GM21528 (cell line): ENCODE data around the gene SH3PXD2B.
"Not testable (repeated sequence)": the region's sequence is repeated elsewhere in the genome, so short reads cannot be mapped to it uniquely, and the experiment has no call there.

ENCODE experiments used
- ATAC-seq: cut with Tn5 transposase; IDR thresholded peaks from one replicate; pipeline ENCODE4 v1.9.1; 2021; ENCODE audit warnings: mild to moderate bottlenecking, moderate library complexity; ENCODE audit not compliant: unreplicated experiment, low FRiP score

Gene SH3PXD2B

GRCh38 chr5:172486451-172486850 lies 32.1 kb upstream of the SH3PXD2B start:
- ATAC-seq = no peak

DNA sequence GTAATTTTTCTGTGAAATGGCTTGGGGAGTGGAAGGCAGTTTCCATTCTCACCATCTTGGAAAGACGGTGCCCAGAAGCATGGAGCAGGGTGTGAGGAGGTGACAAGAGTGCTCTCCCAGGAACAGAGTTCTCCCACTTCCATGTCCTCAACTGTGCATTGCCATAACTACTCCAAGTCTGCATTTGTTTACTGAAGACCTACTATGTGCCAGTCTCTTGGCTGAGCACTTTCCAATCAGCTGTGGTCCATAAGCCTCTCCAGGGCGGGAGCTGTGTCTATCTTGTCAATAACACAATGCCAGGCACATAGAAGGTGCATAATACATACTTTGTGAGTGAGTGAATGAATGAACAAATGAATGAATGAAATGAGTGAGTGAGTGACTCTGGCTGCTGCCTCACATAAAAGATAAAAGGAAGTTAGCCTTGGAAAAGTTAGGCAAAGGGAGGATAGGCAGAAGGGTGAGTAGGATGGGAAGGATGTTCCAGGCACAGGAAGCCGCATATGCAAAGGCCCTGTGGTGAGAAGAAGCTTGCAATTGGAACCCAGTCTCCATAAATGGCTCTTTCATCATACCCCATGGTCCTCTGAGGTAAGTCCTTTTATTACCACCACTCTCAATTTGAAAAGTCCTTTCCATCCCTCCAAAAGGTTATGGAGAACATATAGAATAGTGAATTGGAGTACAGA lies 31.3 kb upstream of the SH3PXD2B start:
- ATAC-seq = no peak

DNA sequence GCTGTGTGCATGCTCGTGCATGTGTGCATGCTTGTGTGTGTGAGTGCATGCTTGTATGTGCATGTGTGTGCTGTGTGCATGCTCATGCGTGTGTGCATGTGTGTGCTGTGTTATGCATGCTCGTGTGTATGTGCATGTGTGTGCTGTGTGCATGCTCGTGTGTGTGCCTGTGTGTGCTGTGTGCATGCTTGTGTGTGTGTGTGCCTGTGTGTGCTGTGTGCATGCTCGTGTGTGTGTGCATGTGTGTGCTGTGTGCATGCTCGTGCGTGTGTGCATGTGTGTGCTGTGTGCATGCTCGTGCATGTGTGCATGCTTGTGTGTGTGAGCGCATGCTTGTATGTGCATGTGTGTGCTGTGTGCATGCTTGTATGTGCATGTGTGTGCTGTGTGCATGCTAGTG lies 30.3 kb upstream of the SH3PXD2B start:
- no peak for ATAC-seq

- no peak for ATAC-seq
Measured at GRCh38 chr5:172482156-172483020, 28.1 kb upstream of the SH3PXD2B start.

DNA sequence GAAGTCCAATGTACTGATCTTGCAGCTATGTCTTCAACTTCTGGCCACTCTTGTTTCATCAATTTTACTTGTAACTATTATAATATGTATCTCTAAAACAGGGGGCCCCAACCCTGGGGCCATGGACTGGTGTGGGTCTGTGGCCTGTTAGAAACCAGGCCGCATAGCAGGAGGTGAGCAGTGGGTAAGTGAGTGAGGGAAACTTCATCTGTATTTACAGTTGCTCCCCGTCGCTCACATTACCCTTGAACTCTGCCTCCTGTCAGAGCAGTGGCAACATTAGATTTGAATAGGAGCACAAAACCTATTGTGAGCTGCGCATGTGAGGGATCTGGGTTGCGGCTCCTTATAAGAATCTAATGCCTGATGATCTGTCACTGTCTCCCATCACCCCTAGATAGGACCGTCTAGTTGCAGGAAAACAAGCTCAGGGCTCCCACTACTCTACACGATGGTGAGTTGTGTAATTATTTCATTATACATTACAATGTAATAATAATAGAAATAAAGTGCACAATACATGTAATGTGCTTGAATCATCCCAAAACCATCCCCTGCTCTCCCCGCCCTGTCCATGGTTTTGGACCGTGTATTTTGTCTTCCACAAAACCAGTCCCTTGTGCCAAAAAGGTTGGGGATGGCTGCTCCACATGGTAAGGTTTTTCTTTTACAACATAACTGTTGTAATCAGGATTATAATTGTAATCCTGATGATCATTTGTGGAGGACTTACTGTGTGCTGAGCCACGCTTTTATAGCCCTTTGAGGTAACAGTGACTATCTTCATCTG lies 26.9 kb upstream of the SH3PXD2B start:
- ATAC-seq = no peak

DNA sequence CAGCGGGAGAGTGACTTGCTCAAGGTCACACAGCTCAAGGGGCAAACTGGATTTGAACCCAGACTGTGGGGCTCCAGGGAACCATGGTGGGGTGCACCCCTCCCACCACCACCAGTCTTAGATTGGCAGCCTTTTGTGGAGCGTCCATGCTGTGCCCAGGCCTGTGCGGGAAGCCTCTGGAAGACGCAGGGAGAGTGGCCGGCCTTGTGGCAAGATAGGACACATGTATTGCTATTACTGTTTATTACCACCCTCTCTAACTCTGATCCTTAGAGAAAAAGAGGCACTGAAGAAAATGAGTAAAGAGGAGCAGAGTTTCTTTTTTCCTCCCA lies 25.4 kb upstream of the SH3PXD2B start:
- ATAC-seq = no peak

DNA sequence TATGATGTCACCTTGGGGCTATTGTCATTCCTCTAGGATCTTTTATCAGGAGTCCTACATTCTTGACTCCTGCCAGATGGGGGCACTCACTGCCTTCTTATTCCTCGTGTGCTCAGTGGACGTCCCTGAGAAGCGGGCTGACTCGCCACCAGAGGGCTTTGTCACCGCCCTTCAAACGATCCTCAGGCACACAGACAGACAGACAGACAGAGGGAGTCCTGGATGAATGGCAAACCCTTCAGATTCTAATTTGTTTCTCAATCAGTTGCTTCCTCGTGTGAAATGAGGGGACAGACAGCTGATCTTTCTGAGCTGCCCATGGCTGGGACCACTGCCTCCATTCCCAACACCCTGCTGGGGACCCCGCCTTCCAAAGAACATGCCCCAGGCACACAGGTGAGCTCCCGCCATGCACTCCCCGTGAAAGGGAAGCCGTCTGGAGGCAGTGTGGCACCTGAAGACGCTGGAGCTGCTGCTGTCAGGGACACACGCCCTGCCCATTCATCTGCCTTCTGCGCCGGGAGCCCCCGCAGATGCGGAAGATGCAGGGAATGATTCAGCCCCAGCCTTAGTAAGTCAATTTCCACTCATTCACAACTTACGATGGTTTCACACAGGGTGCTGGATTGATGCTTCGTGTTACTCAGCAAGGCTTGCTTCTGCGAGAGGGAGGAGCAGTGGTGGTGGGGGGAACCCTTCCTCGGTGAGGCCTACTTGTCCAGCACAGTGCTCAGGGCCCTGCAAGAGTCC lies 24.9 kb upstream of the SH3PXD2B start:
- no peak for ATAC-seq

DNA sequence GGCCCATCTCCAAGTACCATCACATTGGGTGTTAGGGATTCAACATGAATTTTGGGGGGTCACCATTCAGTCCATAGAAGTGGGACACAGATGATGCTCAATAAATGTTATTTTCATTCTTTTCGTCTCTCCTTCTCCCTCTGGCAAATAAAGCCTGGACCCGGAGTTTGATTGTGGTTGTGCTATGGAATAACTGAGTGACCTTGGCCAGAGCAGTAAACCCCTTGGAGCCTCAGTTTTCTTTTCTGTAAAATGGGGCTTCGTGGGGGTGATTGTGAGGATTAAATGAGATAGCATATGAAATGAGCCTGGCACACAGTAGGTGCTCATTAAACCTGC lies 24.3 kb upstream of the SH3PXD2B start:
- ATAC-seq = not testable (repeated sequence)

GRCh38 chr5:172478256-172478655 lies 23.9 kb upstream of the SH3PXD2B start:
- no peak for ATAC-seq

GRCh38 chr5:172477466-172477865 lies 23.1 kb upstream of the SH3PXD2B start:
- no peak for ATAC-seq

DNA sequence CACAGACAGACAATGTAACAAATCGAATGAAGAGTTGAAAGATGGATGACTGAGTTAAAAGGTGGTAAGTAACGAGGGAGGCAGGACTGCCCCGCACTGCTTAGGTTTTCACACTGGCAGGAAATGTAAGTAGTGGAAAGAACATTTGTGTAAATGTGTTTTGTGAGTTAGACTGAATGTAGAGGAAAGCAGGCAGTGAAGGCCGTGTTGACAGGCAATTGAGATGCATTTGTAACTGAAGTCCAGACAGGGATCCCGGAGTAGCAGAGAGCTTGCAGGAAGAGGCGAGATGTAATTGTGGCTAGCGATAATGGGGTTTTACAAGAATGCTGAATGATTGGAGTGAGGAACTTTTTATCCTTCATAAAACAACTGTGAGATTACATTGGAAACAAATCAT lies 20.0 kb upstream of the SH3PXD2B start:
- ATAC-seq = no peak

GRCh38 chr5:172473427-172473826 lies 19.1 kb upstream of the SH3PXD2B start:
- ATAC-seq = no peak

GRCh38 chr5:172469697-172470096 lies 15.4 kb upstream of the SH3PXD2B start:
- ATAC-seq = no peak

GRCh38 chr5:172466062-172466461 lies 11.7 kb upstream of the SH3PXD2B start:
- ATAC-seq = no peak

- ATAC-seq = no peak
Measured at GRCh38 chr5:172463031-172463430, 8.7 kb upstream of the SH3PXD2B start.

GRCh38 chr5:172459783-172460165 lies 5.4 kb upstream of the SH3PXD2B start:
- no peak for ATAC-seq

DNA sequence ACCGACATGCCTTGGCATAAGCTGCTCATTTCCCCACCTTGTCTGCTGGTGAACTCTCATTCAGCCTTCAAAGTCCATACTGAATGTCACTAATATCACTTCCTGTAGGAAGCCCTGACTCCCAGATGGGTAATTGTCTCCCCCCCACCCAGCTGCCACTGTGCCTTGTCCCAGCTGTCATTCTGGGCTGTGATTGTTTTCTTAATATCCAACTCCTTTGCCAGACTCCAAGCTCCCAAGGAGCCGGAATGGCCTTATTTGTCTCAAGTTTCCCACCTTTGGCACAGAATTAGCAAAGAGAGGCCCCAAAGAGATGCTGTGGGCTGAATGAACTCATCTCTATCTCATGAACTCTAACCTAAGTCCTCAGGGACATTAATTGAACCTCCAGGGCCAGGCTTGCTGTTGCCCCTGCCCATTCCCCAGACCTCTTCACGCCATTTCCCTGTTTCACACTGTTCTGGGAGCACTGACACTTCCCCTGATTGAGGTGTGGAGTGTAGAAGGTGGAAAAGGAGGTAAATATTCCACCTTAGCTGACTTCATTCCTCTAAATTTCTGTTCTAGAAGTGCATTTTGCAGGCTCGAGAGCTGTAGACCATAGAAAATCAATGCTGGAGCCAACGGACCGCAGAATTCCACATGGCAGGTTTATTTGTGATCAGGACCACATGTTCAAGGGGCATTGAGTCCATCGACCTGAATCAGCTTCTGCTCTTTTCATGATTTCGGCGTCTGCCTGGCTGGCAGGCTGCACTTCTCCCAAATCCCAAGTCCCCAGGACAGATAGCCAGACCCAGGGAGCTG lies 4.9 kb upstream of the SH3PXD2B start:
- no peak for ATAC-seq

DNA sequence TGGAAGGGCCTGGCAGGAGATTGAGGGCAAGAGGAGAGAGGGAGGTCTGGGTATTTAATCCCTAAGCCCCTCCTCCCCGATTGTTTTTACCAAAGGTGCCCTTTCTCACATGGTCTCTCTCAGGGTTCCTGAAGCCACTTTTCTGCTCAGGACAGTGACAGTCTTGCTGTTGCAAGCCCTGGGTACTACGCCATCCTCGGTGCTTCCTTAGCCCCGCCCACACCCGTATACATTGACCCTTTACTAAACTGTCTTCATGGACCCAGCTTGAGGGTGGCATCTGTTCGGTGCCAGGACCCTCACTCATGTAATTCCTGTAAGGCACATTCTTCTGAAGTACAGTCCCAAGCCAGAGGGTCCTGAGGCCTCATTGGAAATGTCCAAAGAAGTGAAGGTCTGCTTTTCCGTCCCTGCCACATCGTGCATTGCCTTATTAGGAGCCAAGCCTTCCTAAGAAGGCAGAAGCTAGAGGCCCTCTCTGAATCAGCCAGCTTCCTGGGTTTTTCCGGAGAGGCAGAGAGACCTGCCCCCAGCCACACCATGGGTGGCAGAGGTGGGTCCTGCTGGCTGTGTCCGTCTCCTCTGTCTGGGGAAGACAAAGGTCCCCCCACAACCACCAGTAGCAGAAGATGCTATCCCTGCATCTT lies 1.9 kb upstream of the SH3PXD2B start:
- ATAC-seq = no peak

- no peak for ATAC-seq
Measured at GRCh38 chr5:172455511-172456061, 1.3 kb upstream of the SH3PXD2B start.
